GM23338 (cell line): Measurements from ENCODE around the gene EYA3. TPM values are rescaled to one million over a fixed set of nuclear protein-coding genes. Genes with fewer than 3 reads are reported as not detected.
A peak's percentile ranks its signal among the peaks of the same experiment; 100 is the strongest.

Experiments used
- ATAC-seq: fragments of 200-7000 bp; cut with Tn5 transposase; 3 replicates; pipeline ENCODE4 v1.9.1; 2020
- DNase-seq: peaks from one replicate; pipeline ENCODE4 v3.0.0-alpha.2; 2015; ENCODE audit warnings: low spot score
- H2AFZ ChIP-seq: fragments of 200-600 bp; sonication (generic); 2 replicates; pipeline ENCODE4 v1.8.0; 2016; ENCODE audit warnings: antibody characterized with exemption, mild to moderate bottlenecking, moderate library complexity
- H3F3A ChIP-seq: fragments of 200-600 bp; sonication (generic); replicated peaks from 2 replicates; pipeline ENCODE4 v1.8.0; 2017; ENCODE audit warnings: antibody characterized with exemption, mixed run types, low read depth
- H3K27ac ChIP-seq: fragments of 200-600 bp; sonication (generic); 2 replicates; pipeline ENCODE4 v1.6.1; 2016; ENCODE audit warnings: low read depth
- H3K27me3 ChIP-seq: fragments of 200-600 bp; sonication (generic); 2 replicates; pipeline ENCODE4 v1.8.0; 2016; ENCODE audit warnings: mild to moderate bottlenecking, mixed run types, moderate library complexity; ENCODE audit not compliant: insufficient read depth
- H3K36me3 ChIP-seq: fragments of 200-600 bp; sonication (generic); 2 replicates; pipeline ENCODE4 v1.8.0; 2016; ENCODE audit warnings: mild to moderate bottlenecking; ENCODE audit not compliant: insufficient read depth
- H3K4me1 ChIP-seq: fragments of 200-600 bp; sonication (generic); 2 replicates; pipeline ENCODE4 v1.8.0; 2016; ENCODE audit warnings: mild to moderate bottlenecking, moderate library complexity; ENCODE audit not compliant: insufficient read depth
- H3K4me2 ChIP-seq: fragments of 200-600 bp; sonication (generic); 2 replicates; pipeline ENCODE4 v1.7.1; 2017; ENCODE audit warnings: mixed run types
- H3K4me3 ChIP-seq: fragments of 200-600 bp; sonication (generic); 2 replicates; pipeline ENCODE4 v1.6.1; 2016; ENCODE audit warnings: mixed run types
- H3K79me2 ChIP-seq: fragments of 200-600 bp; sonication (generic); replicated peaks from 2 replicates; pipeline ENCODE4 v1.8.0; 2017; ENCODE audit warnings: mild to moderate bottlenecking; ENCODE audit not compliant: insufficient read depth
- H3K9me2 ChIP-seq: fragments of 200-600 bp; sonication (generic); 2 replicates; pipeline ENCODE4 v1.8.0; 2017; ENCODE audit not compliant: insufficient read depth
- H4K20me1 ChIP-seq: fragments of 200-600 bp; sonication (generic); replicated peaks from 2 replicates; pipeline ENCODE4 v1.8.0; 2017; ENCODE audit warnings: mild to moderate bottlenecking; ENCODE audit not compliant: insufficient read depth
- H3K27ac Mint-ChIP-seq: 2 replicates; pipeline ENCODE4 v1.8.0; 2020; ENCODE audit warnings: inconsistent platforms, mild to moderate bottlenecking, moderate library complexity, mixed read lengths
- H3K27me3 Mint-ChIP-seq: 3 replicates; pipeline ENCODE4 v1.8.0; 2022; ENCODE audit warnings: low read depth, mild to moderate bottlenecking, moderate library complexity, mixed read lengths, inconsistent platforms; ENCODE audit not compliant: insufficient read depth, poor library complexity
- H3K36me3 Mint-ChIP-seq: 3 replicates; pipeline ENCODE4 v1.8.0; 2021; ENCODE audit warnings: low read depth, mild to moderate bottlenecking, inconsistent platforms, moderate library complexity, mixed read lengths
- H3K4me1 Mint-ChIP-seq: 3 replicates; pipeline ENCODE4 v1.8.0; 2020; ENCODE audit warnings: mild to moderate bottlenecking, inconsistent platforms, mixed read lengths
- H3K4me3 Mint-ChIP-seq: 3 replicates; pipeline ENCODE4 v1.8.0; 2021; ENCODE audit warnings: moderate library complexity, mild to moderate bottlenecking, inconsistent platforms, mixed read lengths
- H3K9me3 Mint-ChIP-seq: 3 replicates; pipeline ENCODE4 v1.8.0; 2020; ENCODE audit warnings: moderate library complexity, mild to moderate bottlenecking, inconsistent platforms, mixed read lengths
- CREB1 ChIP-seq: fragments of 250-450 bp; sonication (Bioruptor Pico); IDR thresholded peaks from 2 replicates; pipeline ENCODE4 v1.5.0; 2020; ENCODE audit warnings: low read depth, mild to moderate bottlenecking, moderate library complexity
- CTCF ChIP-seq, 2 experiments: fragments of 200-600 bp in 1 of 2; sonication (generic) in 1 of 2; conservative IDR thresholded peaks; 2 replicates each; pipeline versions ENCODE4 v1.5.1 to v1.6.1; 2016 to 2017; ENCODE audit warnings: antibody characterized with exemption in 2 of 2, low read depth in 2 of 2, mild to moderate bottlenecking in 2 of 2, moderate library complexity in 1 of 2
- EZH2 ChIP-seq: fragments of 200-600 bp; sonication (generic); IDR thresholded peaks from one replicate; pipeline ENCODE4 v1.8.0; 2017; ENCODE audit warnings: antibody characterized with exemption, mild to moderate bottlenecking, low read depth; ENCODE audit not compliant: unreplicated experiment
- NANOG ChIP-seq: IDR thresholded peaks from 2 replicates; pipeline ENCODE4 v1.6.1; 2016; ENCODE audit warnings: antibody characterized with exemption, borderline replicate concordance
- POLR2AphosphoS5 ChIP-seq: IDR thresholded peaks from 2 replicates; pipeline ENCODE4 v1.6.1; 2016; ENCODE audit warnings: antibody characterized with exemption, low read depth
- REST ChIP-seq: IDR thresholded peaks from one replicate; pipeline ENCODE4 v1.6.1; 2018; ENCODE audit warnings: antibody characterized with exemption; ENCODE audit not compliant: unreplicated experiment
- ZNF114 ChIP-seq: fragments of 250-450 bp; sonication (Bioruptor Pico); IDR thresholded peaks from 2 replicates; pipeline ENCODE4 v1.5.0; 2020; ENCODE audit warnings: mild to moderate bottlenecking, moderate library complexity
- ZNF331 ChIP-seq: fragments of 250-450 bp; sonication (Bioruptor Pico); IDR thresholded peaks from 2 replicates; pipeline ENCODE4 v1.5.0; 2020; ENCODE audit warnings: low read depth, mild to moderate bottlenecking, moderate library complexity
- polyA plus RNA-seq: library from polyadenylated mRNA; unstranded; fragments of >200 nt; fragmentation: Nextera tagmentation; extraction: Ambion mirVana; gene quantifications from 2 replicates; pipeline ENCODE4 v1.2.1, GENCODE V29; 2016
- total RNA-seq: library from RNA; depleted of rRNA; stranded (reverse); fragments of >200 nt; shearing (Covaris generic); gene quantifications from 2 replicates; pipeline ENCODE4 v1.2.3, GENCODE V29; 2014

The EYA3 gene
- total and polyA plus RNA-seq, 2 experiments from 2014 or later: 12.5 to 33.6 TPM

GRCh38 chr1:27958513-27958912 lies 129.9 kb downstream of the EYA3 start:
- no peaks in the 10 kb centered on the region for H3K9me2 ChIP-seq
- H3K4me3 ChIP-seq: peak overlapping the region; percentile 93; the same call in 1 of the 2 replicates
- DNase-seq (no peak), ATAC-seq (no peak)
- H3K79me2 ChIP-seq: peaks cover 6% of the 10 kb centered on the region; the same call in 1 of the 2 replicates
- H3K4me3 Mint-ChIP-seq: peak overlapping the region; percentile 80; the same call in 1 of the 3 replicates
- H3K27me3 ChIP-seq: no peaks in the 10 kb centered on the region
- no peaks in the 10 kb centered on the region; the same call in 1 of the 2 replicates for H4K20me1 ChIP-seq
- H3K36me3 Mint-ChIP-seq: peaks cover 43% of the 10 kb centered on the region
- peaks cover 17% of the 10 kb centered on the region; the same call in 1 of the 2 replicates for H3K4me1 ChIP-seq
- 0 out of 2 replicates have a peak overlapping the region, but pooled peaks have one; percentile 84 for H3K4me2 ChIP-seq
- H3K27me3 Mint-ChIP-seq: peaks cover 11% of the 10 kb centered on the region
- H2AFZ ChIP-seq: no peak overlapping the region
- peaks cover 15% of the 10 kb centered on the region for H3K4me1 Mint-ChIP-seq
- peaks cover 8% of the 10 kb centered on the region for H3K36me3 ChIP-seq
- H3K9me3 Mint-ChIP-seq: no peaks in the 10 kb centered on the region
- TF ChIP-seq ZNF114 (CRISPR knock-in tag) (no peak), CTCF (conservative IDR thresholded peaks at IDR 0.05; ENCODE audit: low read depth in 2 of 2) (no peak), POLR2AphosphoS5 (no peak), REST (no peak), CREB1 (CRISPR knock-in tag) (no peak)
- peaks cover 13% of the 10 kb centered on the region for H3F3A ChIP-seq
- peak overlapping the region; percentile 91; the same call in 1 of the 2 replicates for H3K27ac Mint-ChIP-seq
- peak overlapping the region; percentile 99; the same call in 1 of the 2 replicates for H3K27ac ChIP-seq

- Mint-ChIP-seq H3K9me3 (no peaks in the 10 kb centered on the region), H3K4me1 (peaks cover 15% of the 10 kb centered on the region), H3K36me3 (peaks cover 49% of the 10 kb centered on the region), H3K4me3 (no peak overlapping the region), H3K27ac (no peak overlapping the region), H3K27me3 (peaks cover 11% of the 10 kb centered on the region)
- H3K79me2 ChIP-seq: peaks cover 6% of the 10 kb centered on the region; the same call in 1 of the 2 replicates
- peaks cover 17% of the 10 kb centered on the region; the same call in 1 of the 2 replicates for H3K4me1 ChIP-seq
- H3K27me3 ChIP-seq: no peaks in the 10 kb centered on the region
- no peaks in the 10 kb centered on the region for H3K9me2 ChIP-seq
- no peak overlapping the region for H3K4me3 ChIP-seq
- H2AFZ ChIP-seq: no peak overlapping the region
- peaks cover 14% of the 10 kb centered on the region for H3K36me3 ChIP-seq
- H4K20me1 ChIP-seq: no peaks in the 10 kb centered on the region; the same call in 1 of the 2 replicates
- no peak overlapping the region for H3K4me2 ChIP-seq
- peaks cover 13% of the 10 kb centered on the region for H3F3A ChIP-seq
- DNase-seq (no peak), ATAC-seq (no peak)
- TF ChIP-seq CREB1 (CRISPR knock-in tag) (no peak), EZH2 (no peak), NANOG (no peak), ZNF331 (CRISPR knock-in tag) (no peak)
- no peak overlapping the region for H3K27ac ChIP-seq
Observed at GRCh38 chr1:27957655-27958054, 130.8 kb downstream of the EYA3 start.
